Right kidney (tissue), 1 donor: ENCODE measurements around the gene WDR7.

Experiments used
- DNase-seq: peaks from one replicate; pipeline ENCODE4 v3.0.0-alpha.2; 2016

WDR7 gene

GRCh38 chr18:56723068-56723467 lies 71.9 kb downstream of the WDR7 start:
- no peak for DNase-seq

GRCh38 chr18:56723706-56724105 lies 72.5 kb downstream of the WDR7 start:
- no peak for DNase-seq

DNA sequence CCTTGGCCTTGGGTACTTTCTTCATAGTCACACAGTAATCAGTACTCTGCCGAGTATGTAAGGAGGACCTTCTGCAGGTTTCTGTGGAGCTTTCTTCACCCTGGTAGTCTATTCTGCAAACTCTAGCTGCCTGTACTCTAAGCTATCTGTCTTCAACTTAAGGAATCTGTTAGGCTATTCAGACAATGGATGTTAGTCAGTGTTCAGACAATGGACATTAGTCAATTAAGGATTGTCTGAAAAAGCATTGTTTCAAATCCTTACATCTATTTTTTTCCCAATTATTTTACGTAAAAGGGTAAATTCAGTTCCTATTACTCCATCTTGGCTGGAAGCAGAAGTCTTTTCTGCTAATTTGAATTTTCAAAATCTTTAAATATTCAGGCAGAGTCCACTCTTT lies 75.7 kb downstream of the WDR7 start:
- DNase-seq: no peak

- DNase-seq: no peak
Measured at GRCh38 chr18:56727399-56727798, 76.2 kb downstream of the WDR7 start.

DNA sequence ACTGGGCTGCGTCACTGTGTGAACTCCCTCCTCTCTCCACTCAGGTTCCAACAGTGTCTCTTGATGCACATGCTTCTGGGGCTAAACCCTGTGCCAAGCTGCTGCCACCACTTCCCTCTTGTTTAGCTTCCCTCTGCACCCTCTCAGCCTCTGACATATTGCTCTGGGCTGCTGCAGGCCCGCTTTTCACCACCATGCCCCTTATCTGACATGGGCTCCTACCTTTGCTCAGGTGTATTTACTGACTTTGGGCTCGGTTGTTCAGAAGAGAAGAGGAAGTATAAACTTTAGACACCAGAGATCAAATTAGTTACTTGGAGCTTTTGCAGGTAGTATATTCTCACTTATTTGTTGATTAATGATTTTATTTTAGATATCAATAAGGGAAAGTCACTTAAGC lies 77.6 kb downstream of the WDR7 start:
- DNase-seq: no peak

- no peak for DNase-seq
Measured at GRCh38 chr18:56738184-56738583, 87.0 kb downstream of the WDR7 start.

DNA sequence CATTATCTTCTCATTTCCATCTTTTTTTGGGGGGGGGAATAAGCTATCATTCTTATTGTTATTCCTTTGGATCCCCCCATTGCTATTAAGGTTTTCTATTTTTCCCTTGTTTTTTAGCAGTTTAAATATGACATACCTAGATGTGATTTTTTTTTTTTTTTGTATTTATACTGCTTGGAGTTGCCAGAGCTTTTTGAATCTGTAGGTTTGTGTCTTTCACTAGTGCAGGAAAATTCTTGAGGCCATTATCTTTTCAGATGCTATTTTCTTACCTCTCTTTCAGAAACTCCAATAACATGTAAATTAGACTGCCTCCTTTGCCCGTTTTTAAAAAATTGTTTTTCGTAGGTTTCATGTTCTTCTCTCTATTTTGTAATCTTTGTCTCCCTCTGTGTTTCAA lies 88.6 kb downstream of the WDR7 start:
- DNase-seq: no peak

GRCh38 chr18:56740645-56741044 lies 89.5 kb downstream of the WDR7 start:
- DNase-seq: no peak

GRCh38 chr18:56741685-56742084 lies 90.5 kb downstream of the WDR7 start:
- DNase-seq: no peak

DNA sequence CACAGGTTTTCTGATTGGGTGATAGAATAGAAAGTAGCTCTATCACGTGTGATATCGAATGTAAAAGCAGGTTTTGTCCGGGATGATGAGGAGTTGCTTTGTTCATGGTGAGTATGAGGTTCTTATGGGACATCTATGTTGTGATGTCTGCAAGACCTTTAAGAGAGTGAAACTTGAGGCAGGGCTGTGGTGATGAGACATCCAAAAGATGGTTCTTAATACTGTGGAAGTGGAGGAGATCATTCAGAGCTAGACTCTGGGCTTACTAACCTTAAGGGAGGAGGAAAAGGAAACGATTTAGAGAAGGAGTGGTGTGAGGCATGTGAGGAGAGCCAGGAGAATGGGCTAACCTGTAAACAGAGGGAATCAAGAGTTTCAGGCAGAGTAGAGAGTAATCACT lies 92.0 kb downstream of the WDR7 start:
- no peak for DNase-seq

- no peak for DNase-seq
Measured at GRCh38 chr18:56747032-56747658, 96.0 kb downstream of the WDR7 start.

GRCh38 chr18:56747857-56748256 lies 96.7 kb downstream of the WDR7 start:
- no peak for DNase-seq

DNA sequence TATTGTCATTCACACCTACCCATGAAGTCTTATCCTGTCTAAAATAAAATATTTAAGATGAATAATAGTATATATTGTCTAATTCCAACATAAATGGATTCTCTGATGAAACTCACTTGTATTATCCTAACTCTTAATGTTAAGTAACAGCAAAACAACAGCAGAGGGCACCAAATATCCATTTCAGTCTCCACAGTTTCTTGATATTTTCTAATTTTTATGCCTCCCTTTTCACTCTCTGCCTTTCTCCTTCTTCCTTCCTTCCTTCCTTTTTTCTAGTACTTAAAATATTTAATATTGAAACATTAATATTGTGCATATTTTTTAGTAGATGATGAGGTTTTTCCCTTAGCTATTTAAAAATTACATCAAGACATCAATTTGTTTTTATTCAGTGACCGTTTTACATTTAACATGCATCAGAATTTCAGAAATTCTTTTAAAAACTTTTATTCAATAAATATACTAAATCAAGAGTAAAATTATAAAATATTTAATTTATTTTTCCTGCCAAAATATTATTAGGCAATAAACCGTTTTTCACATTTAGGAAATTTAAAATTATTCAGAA lies 97.6 kb downstream of the WDR7 start:
- no peak for DNase-seq

DNA sequence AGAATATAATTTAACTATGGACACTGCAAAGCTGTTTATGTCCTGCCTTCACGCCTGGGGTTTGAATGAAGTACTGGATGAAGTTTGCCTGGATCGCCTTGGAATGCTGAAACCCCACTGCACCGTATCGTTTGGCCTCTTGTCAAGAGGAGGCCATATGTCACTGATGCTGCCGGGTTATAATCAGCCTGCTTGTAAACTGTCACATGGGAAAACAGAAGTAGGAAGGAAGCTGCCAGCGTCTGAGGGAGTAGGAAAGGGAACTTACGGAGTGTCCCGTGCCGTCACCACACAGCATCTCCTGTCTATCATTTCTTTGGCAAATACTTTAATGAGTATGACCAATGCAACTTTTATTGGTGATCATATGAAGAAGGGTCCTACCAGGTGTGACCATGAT lies 105.8 kb downstream of the WDR7 start:
- DNase-seq: no peak

DNA sequence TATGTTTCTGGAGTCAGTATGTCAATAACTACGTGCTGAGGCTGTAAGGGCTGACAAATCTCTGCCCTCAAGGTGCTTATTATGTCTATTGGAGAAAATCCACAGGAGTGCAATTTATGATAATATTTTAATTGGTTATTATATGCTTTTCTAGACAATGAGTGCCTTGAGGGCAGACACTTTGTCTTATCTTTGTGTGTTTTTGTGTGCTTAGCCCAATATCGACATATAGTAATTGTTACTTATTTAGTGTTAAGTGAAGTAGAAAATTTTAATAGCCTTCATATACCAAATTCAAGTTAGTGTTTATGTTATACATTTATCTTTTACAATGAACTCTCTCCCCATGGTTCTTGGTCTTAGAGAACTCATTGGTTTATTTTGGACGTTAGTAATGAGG lies 118.9 kb downstream of the WDR7 start:
- DNase-seq: no peak

- DNase-seq: no peak
Measured at GRCh38 chr18:56770873-56771272, 119.7 kb downstream of the WDR7 start.

- DNase-seq: no peak
Measured at GRCh38 chr18:56775701-56776100, 124.5 kb downstream of the WDR7 start.

- no peak for DNase-seq
Measured at GRCh38 chr18:56787390-56787789, 136.2 kb downstream of the WDR7 start.

DNA sequence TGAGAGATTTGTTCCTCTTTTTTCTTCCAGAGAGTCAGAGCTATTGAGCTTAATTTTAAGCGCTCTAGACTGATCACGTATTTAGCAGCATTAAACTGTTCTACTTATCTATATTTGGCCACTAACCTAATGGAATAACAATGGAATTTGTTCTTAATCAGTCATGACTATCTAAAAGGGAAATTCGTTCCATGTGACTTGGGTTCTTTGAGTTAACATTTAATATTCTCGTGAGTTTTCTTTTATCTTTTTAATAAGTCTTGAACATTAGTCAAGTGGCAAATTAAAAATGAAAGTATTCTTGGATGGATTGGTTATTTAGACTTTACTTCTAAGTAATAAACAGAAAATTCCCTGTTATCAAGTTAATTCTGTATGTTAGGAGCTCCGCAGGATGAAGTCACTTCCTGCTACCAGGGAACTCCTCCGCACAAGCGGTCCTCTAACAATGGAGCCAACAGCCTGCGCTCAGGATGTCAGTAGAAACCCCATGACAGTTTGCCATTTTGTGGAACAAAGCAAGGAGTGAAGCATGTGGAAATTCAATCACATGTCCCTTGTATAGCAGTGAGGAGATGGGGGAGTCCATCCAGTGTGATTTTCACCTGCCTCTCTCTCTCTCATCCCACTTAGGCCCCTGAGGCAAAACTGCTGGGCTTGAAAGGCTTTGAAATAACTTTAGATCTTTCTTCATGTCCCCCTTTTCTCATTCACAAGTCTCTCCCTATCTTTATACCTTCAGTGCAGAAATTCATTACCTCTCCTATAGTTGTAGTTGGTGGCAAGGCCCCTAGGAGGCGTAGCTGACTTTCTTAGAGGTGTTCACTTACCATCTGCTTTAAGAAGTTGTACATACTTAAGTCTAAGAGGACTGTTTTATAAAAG lies 138.1 kb downstream of the WDR7 start:
- DNase-seq: no peak

DNA sequence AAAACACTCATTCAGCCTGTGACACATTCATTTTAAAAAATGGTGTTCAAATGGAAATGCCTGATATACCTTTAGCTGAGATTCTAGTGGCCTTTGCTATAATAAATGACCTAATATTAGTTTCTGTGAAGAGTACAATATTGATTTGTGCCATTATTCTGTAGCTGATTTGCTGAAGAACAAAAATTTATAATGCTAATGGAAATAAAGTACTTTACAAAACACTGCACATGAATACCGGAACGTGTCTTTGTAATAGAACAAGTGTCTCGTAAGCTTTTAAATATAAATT lies 138.7 kb downstream of the WDR7 start:
- DNase-seq: no peak

- no peak for DNase-seq
Measured at GRCh38 chr18:56795381-56795780, 144.2 kb downstream of the WDR7 start.

- no peak for DNase-seq
Measured at GRCh38 chr18:56799756-56800155, 148.6 kb downstream of the WDR7 start.

- DNase-seq: no peak
Measured at GRCh38 chr18:56803051-56803450, 151.9 kb downstream of the WDR7 start.

DNA sequence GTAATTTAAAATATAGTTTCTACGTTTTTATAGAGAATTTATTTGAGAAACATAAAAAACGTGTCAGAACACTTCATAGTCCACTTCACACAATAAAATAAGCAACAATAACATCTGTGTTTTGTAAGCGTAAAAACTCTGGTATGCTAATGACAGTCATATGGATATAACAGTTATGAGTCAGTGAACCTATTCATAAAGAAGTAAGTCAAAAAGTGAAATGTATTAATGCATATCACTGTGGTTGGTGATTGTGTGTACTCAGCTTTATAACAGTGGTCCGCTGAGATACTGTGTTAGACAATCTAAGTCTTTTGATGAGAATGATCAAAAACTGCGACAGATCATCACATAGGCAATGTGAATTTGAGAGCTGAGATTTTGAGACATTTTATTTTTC lies 153.2 kb downstream of the WDR7 start:
- DNase-seq: no peak
